HEK293 (cell line): Measurements from ENCODE around the gene GNB1L.
A peak's percentile ranks its signal among the peaks of the same experiment; 100 is the strongest.

Experiments
- CTCF ChIA-PET: fragments of 350-600 bp; formaldehyde crosslinking; extraction: SDS; loops from one replicate; lab custom pipeline; 2021; ENCODE audit warnings: antibody characterized with exemption; lab: Yijun Ruan, JAX
- POLR2A ChIA-PET: fragments of 300-600 bp; formaldehyde crosslinking; extraction: SDS; loops from one replicate; lab custom pipeline; 2020; ENCODE audit warnings: antibody characterized with exemption, inconsistent platforms; lab: Yijun Ruan, JAX
- H3K27ac ChIP-seq: fragments of 200-500 bp; sonication (Bioruptor generic); 2 replicates; pipeline ENCODE4 v1.5.1; 2014; ENCODE audit warnings: low read depth, low read length, control low read depth, inconsistent platforms; ENCODE audit errors: extremely low read depth
- H3K36me3 ChIP-seq, 2 experiments: fragments of 200-500 bp in 1 of 2; sonication (Bioruptor generic) in 1 of 2; 1 replicate in 1 of 2; 2 replicates in 1 of 2; pipeline ENCODE4 v1.5.1; 2014 to 2017; ENCODE audit warnings: inconsistent platforms in 2 of 2, low read length in 2 of 2; ENCODE audit not compliant: control insufficient read depth in 2 of 2, insufficient read depth in 1 of 2
- H3K4me1 ChIP-seq: fragments of 200-500 bp; sonication (Bioruptor generic); 2 replicates; pipeline ENCODE4 v1.5.1; 2014; ENCODE audit warnings: mild to moderate bottlenecking, low read length, inconsistent platforms; ENCODE audit not compliant: control insufficient read depth, insufficient read depth
- H3K4me3 ChIP-seq: 2 replicates; pipeline ENCODE4 v1.5.1; 2011; ENCODE audit warnings: low read depth, mild to moderate bottlenecking, control low read depth, low read length, moderate library complexity
- H3K9me3 ChIP-seq: fragments of 200-500 bp; sonication (Bioruptor generic); 2 replicates; pipeline ENCODE4 v1.5.1; 2014; ENCODE audit warnings: low read depth, low read length, inconsistent platforms; ENCODE audit not compliant: control insufficient read depth, insufficient read depth
- EGR2 ChIP-seq: fragments of 450-650 bp; formaldehyde crosslinking; IDR thresholded peaks from 2 replicates; pipeline ENCODE4 v1.5.1; 2016; ENCODE audit warnings: low read depth, missing biosample characterization, missing genetic modification characterization
- GLI2 ChIP-seq: fragments of 450-650 bp; formaldehyde crosslinking; IDR thresholded peaks from 2 replicates; pipeline ENCODE4; 2017; ENCODE audit warnings: missing biosample characterization, missing genetic modification characterization, low read depth, borderline replicate concordance
- GLIS2 ChIP-seq: fragments of 450-650 bp; formaldehyde crosslinking; IDR thresholded peaks from 2 replicates; pipeline ENCODE4 v1.5.1; 2016; ENCODE audit warnings: missing biosample characterization, missing genetic modification characterization
- HOXC10 ChIP-seq: sonication (generic); formaldehyde crosslinking; IDR thresholded peaks from 2 replicates; pipeline ENCODE4 v1.8.1; 2023; ENCODE audit warnings: mild to moderate bottlenecking, missing genetic modification reagents
- INSM2 ChIP-seq: fragments of 450-650 bp; formaldehyde crosslinking; IDR thresholded peaks from 2 replicates; pipeline ENCODE4 v1.5.1; 2016; ENCODE audit warnings: missing biosample characterization, missing genetic modification characterization
- KLF7 ChIP-seq: fragments of 450-650 bp; formaldehyde crosslinking; IDR thresholded peaks from 2 replicates; pipeline ENCODE4 v1.5.1; 2016; ENCODE audit warnings: missing biosample characterization, missing genetic modification characterization, borderline replicate concordance
- MEIS1 ChIP-seq: sonication (generic); formaldehyde crosslinking; IDR thresholded peaks from 2 replicates; pipeline ENCODE4 v1.8.1; 2022; ENCODE audit warnings: missing genetic modification reagents, mild to moderate bottlenecking, borderline replicate concordance
- PRDM6 ChIP-seq: fragments of 450-650 bp; formaldehyde crosslinking; IDR thresholded peaks from 2 replicates; pipeline ENCODE4 v1.5.1; 2017; ENCODE audit warnings: missing biosample characterization, missing genetic modification characterization
- RBAK ChIP-seq: fragments of 450-650 bp; formaldehyde crosslinking; IDR thresholded peaks from 2 replicates; pipeline ENCODE4 v1.5.1; 2016; ENCODE audit warnings: missing biosample characterization, missing genetic modification characterization
- ZBTB1 ChIP-seq: fragments of 450-650 bp; formaldehyde crosslinking; IDR thresholded peaks from 2 replicates; pipeline ENCODE4 v1.5.1; 2016; ENCODE audit warnings: missing biosample characterization, missing genetic modification characterization
- ZBTB20 ChIP-seq: fragments of 450-650 bp; formaldehyde crosslinking; IDR thresholded peaks from 2 replicates; pipeline ENCODE4 v1.5.1; 2016; ENCODE audit warnings: missing biosample characterization, missing genetic modification characterization
- ZBTB6 ChIP-seq: fragments of 450-650 bp; formaldehyde crosslinking; IDR thresholded peaks from 2 replicates; pipeline ENCODE4 v1.5.1; 2017; ENCODE audit warnings: missing biosample characterization, missing genetic modification characterization
- ZFHX2 ChIP-seq: fragments of 450-650 bp; formaldehyde crosslinking; conservative IDR thresholded peaks from 2 replicates; pipeline ENCODE4 v1.5.1; 2016; ENCODE audit warnings: missing biosample characterization, missing genetic modification characterization
- ZFP3 ChIP-seq: fragments of 450-650 bp; formaldehyde crosslinking; IDR thresholded peaks from 2 replicates; pipeline ENCODE4 v1.5.1; 2016; ENCODE audit warnings: low read depth, missing biosample characterization, missing genetic modification characterization
- ZIC2 ChIP-seq: fragments of 450-650 bp; formaldehyde crosslinking; IDR thresholded peaks from 2 replicates; pipeline ENCODE4 v1.5.1; 2016; ENCODE audit warnings: missing biosample characterization, missing genetic modification characterization
- ZNF18 ChIP-seq: fragments of 450-650 bp; formaldehyde crosslinking; IDR thresholded peaks from 2 replicates; pipeline ENCODE4 v1.5.1; 2016; ENCODE audit warnings: missing biosample characterization, missing genetic modification characterization
- ZNF510 ChIP-seq: fragments of 450-650 bp; formaldehyde crosslinking; IDR thresholded peaks from 2 replicates; pipeline ENCODE4 v1.5.1; 2018; ENCODE audit warnings: mild to moderate bottlenecking, missing genetic modification characterization, missing biosample characterization; ENCODE audit not compliant: insufficient replicate concordance
- ZNF513 ChIP-seq: fragments of 450-650 bp; IDR thresholded peaks from 2 replicates; pipeline ENCODE4 v1.5.1; 2018; ENCODE audit warnings: missing biosample characterization, missing genetic modification characterization
- ZNF514 ChIP-seq: fragments of 450-650 bp; formaldehyde crosslinking; IDR thresholded peaks from 2 replicates; pipeline ENCODE4 v1.5.1; 2016; ENCODE audit warnings: missing biosample characterization, missing genetic modification characterization

GNB1L gene

GRCh38 chr22:19749876-19750275 is 104.8 kb downstream of the GNB1L start:
- H3K4me3 ChIP-seq, result no peak overlapping the region
- ChIA-PET CTCF (interaction anchor here (1.1 kb wide), 2 partner anchors 13 to 19 kb away, joined by 5 read pairs; no protein-coding TSS in a partner anchor), POLR2A (no interaction called here)
- H3K27ac ChIP-seq, result no peak overlapping the region
- no peaks in the 10 kb centered on the region for H3K9me3 ChIP-seq
- TF ChIP-seq ZNF18 (tag by site-specific recombination), result no peak
- TF ChIP-seq ZBTB1 (tag by site-specific recombination), result no peak
- TF ChIP-seq GLIS2 (tag by site-specific recombination), result no peak
- no peak for TF ChIP-seq HOXC10 (CRISPR knock-in tag)
- no peak for TF ChIP-seq GLI2
- no peak for TF ChIP-seq PRDM6 (tag by site-specific recombination)
- no peaks in the 10 kb centered on the region for H3K4me1 ChIP-seq
- no peaks in the 10 kb centered on the region for H3K36me3 ChIP-seq

- no peaks in the 10 kb centered on the region for H3K4me1 ChIP-seq
- CTCF ChIA-PET, result interaction anchor here (0.8 to 1.4 kb wide), 2 partner anchors 18 to 156 kb away, joined by 3 to 13 read pairs; no protein-coding TSS in a partner anchor
- no peak overlapping the region for H3K27ac ChIP-seq
- no peaks in the 10 kb centered on the region for H3K9me3 ChIP-seq
- no peak overlapping the region for H3K4me3 ChIP-seq
- TF ChIP-seq ZIC2 (tag by site-specific recombination), result peak; percentile 38
- no peak for TF ChIP-seq MEIS1 (CRISPR knock-in tag)
- TF ChIP-seq EGR2 (tag by site-specific recombination), result peak; percentile 5; the same call in 1 of the 2 replicates
- TF ChIP-seq ZFHX2 (tag by site-specific recombination), result peak; percentile 45
- TF ChIP-seq, all 188 proteins: peak for 3
- POLR2A ChIA-PET, result interaction anchor here (0.6 kb wide), 1 partner anchor 102 kb away, joined by 3 read pairs; no protein-coding TSS in a partner anchor
- H3K36me3 ChIP-seq, result no peaks in the 10 kb centered on the region
Measured at GRCh38 chr22:19748991-19749664, 105.5 kb downstream of the GNB1L start.

- POLR2A ChIA-PET, result no interaction called here
- CTCF ChIA-PET, result interaction anchor here (1.4 to 4.4 kb wide), 2 partner anchors 17 to 162 kb away, joined by 13 to 19 read pairs; no protein-coding TSS in a partner anchor
- TF ChIP-seq KLF7 (tag by site-specific recombination), result no peak
- TF ChIP-seq ZFP3, result no peak
- TF ChIP-seq RBAK (tag by site-specific recombination), result no peak
- TF ChIP-seq PRDM6 (tag by site-specific recombination), result no peak
- TF ChIP-seq ZBTB20, result no peak
- no peak for TF ChIP-seq ZNF510 (tag by site-specific recombination)
- TF ChIP-seq ZNF514 (tag by site-specific recombination), result no peak
- no peak for TF ChIP-seq ZNF513 (tag by site-specific recombination)
- no peak for TF ChIP-seq ZBTB6
- no peak for TF ChIP-seq INSM2 (tag by site-specific recombination)
Measured at GRCh38 chr22:19748139-19748538, 106.5 kb downstream of the GNB1L start.

More at GRCh38 chr22:19748139-19748538, 106.5 kb downstream of the GNB1L start:
- Histone ChIP-seq H3K4me1 (no peaks in the 10 kb centered on the region), H3K27ac (no peak overlapping the region), H3K4me3 (no peak overlapping the region), H3K36me3 (no peaks in the 10 kb centered on the region), H3K9me3 (no peaks in the 10 kb centered on the region)
